ENCODE data around the gene FAIM2. TPM values are rescaled to one million over a fixed set of nuclear protein-coding genes. Genes with fewer than 3 reads are reported as not detected.

FAIM2 gene
- total RNA-seq, 1 experiment from 2014 or later = 0.22 TPM

DNA sequence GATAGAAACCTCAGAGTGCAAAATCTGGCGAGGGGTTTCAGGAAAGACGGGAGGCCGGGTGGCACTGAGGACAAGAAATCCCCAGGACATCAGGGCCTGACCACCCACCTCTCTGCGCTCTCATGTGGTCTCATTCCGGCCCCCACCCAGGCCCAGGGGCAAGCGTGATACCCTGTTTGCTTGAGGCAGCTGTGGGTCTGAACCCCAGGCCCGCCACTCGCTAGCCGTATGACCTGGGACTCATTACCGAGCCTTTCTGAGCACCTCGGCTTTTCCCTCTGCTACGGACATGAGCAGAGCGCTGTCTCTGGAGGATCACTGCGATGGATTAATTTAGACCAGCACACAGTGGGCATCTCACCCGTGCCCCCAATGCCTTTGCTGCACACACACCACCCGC is 35.3 kb downstream of the FAIM2 start:
- H3K36me3 Mint-ChIP-seq = no peaks in the 10 kb centered on the region

DNA sequence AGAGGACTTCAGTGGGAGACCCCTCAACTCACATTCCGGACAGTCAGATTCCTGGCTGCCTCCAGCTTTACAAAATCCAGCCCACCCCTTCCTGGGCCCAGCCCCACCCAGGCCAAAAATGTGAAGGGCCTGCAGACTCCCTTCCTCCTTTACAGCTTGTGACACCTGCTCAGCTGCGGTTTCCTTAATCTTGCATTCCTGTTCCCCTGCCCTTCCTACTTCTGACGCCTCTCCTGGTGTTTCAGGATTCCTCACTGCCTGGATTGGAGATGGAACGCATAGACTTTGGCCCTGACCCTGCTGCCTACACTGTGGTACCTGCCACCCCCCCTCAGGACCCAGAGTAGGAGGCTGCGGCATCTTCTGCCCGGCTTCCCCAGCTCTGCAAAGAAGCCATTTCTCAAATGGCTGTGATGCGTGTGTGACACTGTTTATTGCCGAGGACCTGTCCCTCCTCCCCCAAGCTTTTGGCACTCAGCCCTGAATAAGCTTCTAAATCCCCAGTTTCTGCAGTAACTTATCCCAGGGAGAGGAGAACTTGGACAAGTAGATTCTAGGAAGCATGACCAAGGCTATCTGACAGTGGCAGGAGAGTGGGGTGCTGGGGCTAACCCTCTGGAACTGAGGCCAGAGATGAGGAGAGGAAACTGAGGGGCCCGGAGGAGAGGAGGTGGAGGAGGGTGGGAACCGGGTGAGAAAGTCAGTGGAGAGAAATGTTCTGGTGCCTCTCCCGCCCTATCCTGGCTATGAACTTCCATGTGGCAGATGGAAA is 35.9 kb downstream of the FAIM2 start:
- no peaks in the 10 kb centered on the region for H3K36me3 Mint-ChIP-seq
- peaks cover 9% of the 10 kb centered on the region for H3K4me1 Mint-ChIP-seq
- CTCF ChIA-PET = interaction anchor here (0.5 to 9.5 kb wide), 46 partner anchors 9 to 573 kb away, joined by 3 to 99 read pairs (median 7); partner anchors contain the start of genes AQP2, AQP5, AQP6 and BCDIN3D
- H3K4me3 Mint-ChIP-seq = no peak overlapping the region
- H3K27me3 Mint-ChIP-seq (ENCODE audit: low read depth) = peaks cover 10% of the 10 kb centered on the region
- no peak; the same call in 1 of the 2 replicates for ATAC-seq
- no peak overlapping the region for H3K27ac Mint-ChIP-seq
- no peak for DNase-seq (ENCODE audit: low spot score)
- H3K9me3 Mint-ChIP-seq = no peaks in the 10 kb centered on the region
- TF ChIP-seq TCF7 (CRISPR knock-in tag; IDR thresholded peaks at IDR 0.05; ENCODE audit: low read depth) = no peak
- no peak for TF ChIP-seq ZNF219 (CRISPR knock-in tag; IDR thresholded peaks at IDR 0.05; ENCODE audit: borderline replicate concordance)
- POLR2A ChIA-PET = interaction anchor here (0.5 to 1.4 kb wide), 4 partner anchors 42 to 1716 kb away, joined by 3 to 4 read pairs (median 4); partner anchors contain the start of gene TMBIM6

More for the DNA sequence above, 35.3 kb downstream of the FAIM2 start:
- ChIA-PET CTCF (interaction anchor here (1.6 to 9.5 kb wide), 13 partner anchors 13 to 573 kb away, joined by 6 to 99 read pairs (median 12); partner anchors contain the start of gene PRPH), POLR2A (no interaction called here)
- Mint-ChIP-seq H3K27ac (no peak overlapping the region; the same call in 1 of the 2 replicates), H3K4me3 (no peak overlapping the region), H3K4me1 (peaks cover 9% of the 10 kb centered on the region), H3K9me3 (no peaks in the 10 kb centered on the region), H3K27me3 (ENCODE audit: low read depth) (peaks cover 10% of the 10 kb centered on the region)
- DNase-seq (ENCODE audit: low spot score) (no peak), ATAC-seq (no peak)
- TF ChIP-seq GTF2I (CRISPR knock-in tag; conservative IDR thresholded peaks at IDR 0.05) = no peak

DNA sequence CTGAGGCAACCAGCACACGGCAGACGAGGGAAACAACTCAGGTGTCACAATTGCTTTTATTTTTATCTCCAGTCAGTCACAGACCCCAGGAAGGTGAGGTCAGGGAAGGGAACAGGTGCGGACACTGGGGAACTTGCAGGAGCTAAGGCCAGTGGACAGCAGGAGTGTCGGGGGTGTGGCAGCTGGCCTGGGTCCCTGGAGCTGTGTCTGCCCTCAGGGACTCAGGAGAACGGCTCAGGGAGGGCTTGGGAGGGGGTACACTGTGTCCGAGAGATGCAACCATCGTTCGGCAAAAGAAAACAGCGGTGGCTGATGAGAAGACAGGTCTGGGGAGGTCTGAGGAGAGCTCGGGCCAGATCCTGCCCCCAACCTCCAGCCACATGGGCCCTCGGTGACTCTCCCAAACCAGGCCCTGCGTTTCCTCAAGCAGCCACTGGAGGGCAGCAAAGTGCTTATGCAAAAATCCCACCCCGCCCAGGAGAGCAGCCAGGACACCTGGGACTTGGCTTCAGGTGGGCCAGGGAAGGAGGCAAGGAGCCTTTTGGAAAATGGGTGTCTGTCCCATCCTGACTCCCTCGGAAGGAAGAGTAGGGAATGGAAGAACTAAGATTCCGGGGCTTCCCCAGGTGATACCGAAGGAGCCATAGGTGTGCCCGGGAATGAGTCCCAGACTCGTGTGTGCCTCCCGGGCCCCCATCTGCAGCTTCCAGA is 36.7 kb downstream of the FAIM2 start:
- Mint-ChIP-seq H3K4me3 (no peak overlapping the region), H3K27me3 (ENCODE audit: low read depth) (peaks cover 10% of the 10 kb centered on the region), H3K4me1 (peaks cover 9% of the 10 kb centered on the region), H3K9me3 (no peaks in the 10 kb centered on the region), H3K36me3 (no peaks in the 10 kb centered on the region), H3K27ac (no peak overlapping the region)
- ChIA-PET POLR2A (interaction anchor here (0.5 to 1.4 kb wide), 4 partner anchors 43 to 1715 kb away, joined by 3 to 4 read pairs (median 4); partner anchors contain the start of gene TMBIM6), CTCF (interaction anchor here (0.5 to 9.5 kb wide), 54 partner anchors 10 to 572 kb away, joined by 3 to 99 read pairs (median 6); partner anchors contain the start of genes AQP2, AQP5, AQP6 and BCDIN3D)
- ATAC-seq (peak; percentile 94), DNase-seq (ENCODE audit: low spot score) (peak; percentile 90)
- TF ChIP-seq, protein P1, sequence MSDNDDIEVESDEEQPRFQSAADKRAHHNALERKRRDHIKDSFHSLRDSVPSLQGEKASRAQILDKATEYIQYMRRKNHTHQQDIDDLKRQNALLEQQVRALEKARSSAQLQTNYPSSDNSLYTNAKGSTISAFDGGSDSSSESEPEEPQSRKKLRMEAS (CRISPR knock-in tag; IDR thresholded peaks at IDR 0.05) = 0 out of 2 replicates have a peak, but pooled peaks have one; percentile 31
- TF ChIP-seq, protein P2, sequence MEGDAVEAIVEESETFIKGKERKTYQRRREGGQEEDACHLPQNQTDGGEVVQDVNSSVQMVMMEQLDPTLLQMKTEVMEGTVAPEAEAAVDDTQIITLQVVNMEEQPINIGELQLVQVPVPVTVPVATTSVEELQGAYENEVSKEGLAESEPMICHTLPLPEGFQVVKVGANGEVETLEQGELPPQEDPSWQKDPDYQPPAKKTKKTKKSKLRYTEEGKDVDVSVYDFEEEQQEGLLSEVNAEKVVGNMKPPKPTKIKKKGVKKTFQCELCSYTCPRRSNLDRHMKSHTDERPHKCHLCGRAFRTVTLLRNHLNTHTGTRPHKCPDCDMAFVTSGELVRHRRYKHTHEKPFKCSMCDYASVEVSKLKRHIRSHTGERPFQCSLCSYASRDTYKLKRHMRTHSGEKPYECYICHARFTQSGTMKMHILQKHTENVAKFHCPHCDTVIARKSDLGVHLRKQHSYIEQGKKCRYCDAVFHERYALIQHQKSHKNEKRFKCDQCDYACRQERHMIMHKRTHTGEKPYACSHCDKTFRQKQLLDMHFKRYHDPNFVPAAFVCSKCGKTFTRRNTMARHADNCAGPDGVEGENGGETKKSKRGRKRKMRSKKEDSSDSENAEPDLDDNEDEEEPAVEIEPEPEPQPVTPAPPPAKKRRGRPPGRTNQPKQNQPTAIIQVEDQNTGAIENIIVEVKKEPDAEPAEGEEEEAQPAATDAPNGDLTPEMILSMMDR (IDR thresholded peaks at IDR 0.05) = peak; percentile 96
- no peak for TF ChIP-seq ZNF416 (CRISPR knock-in tag; IDR thresholded peaks at IDR 0.05)

DNA sequence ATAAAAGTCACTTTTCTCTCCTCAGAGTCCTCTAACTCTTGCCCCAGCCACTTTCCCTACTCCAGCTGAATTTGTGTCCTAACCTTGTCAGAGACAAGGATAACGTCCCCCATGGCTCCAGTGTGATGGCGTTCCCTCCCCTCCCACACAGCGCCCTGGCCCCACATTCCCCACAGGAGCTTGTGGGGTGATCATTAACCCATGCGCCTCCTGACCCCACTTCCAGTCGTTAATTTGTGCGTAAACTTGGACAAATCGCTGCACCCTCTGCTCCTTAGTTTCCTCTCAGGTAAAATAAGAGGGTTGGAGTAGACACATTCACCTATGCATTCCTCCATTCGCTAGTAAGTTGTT is 37.9 kb downstream of the FAIM2 start:
- DNase-seq (ENCODE audit: low spot score) (no peak), ATAC-seq (no peak)
- ChIA-PET POLR2A (no interaction called here), CTCF (interaction anchor here (0.6 to 9.5 kb wide), 5 partner anchors 20 to 205 kb away, joined by 3 to 99 read pairs (median 26); no protein-coding TSS in a partner anchor)
- peaks cover 10% of the 10 kb centered on the region for H3K27me3 Mint-ChIP-seq (ENCODE audit: low read depth)
- H3K27ac Mint-ChIP-seq = no peak overlapping the region
- peaks cover 9% of the 10 kb centered on the region for H3K4me1 Mint-ChIP-seq
- H3K4me3 Mint-ChIP-seq = no peak overlapping the region
- no peaks in the 10 kb centered on the region for H3K36me3 Mint-ChIP-seq
- no peaks in the 10 kb centered on the region for H3K9me3 Mint-ChIP-seq
- TF ChIP-seq TEAD4 (CRISPR knock-in tag; IDR thresholded peaks at IDR 0.05) = no peak
- no peak for TF ChIP-seq SOX15 (CRISPR knock-in tag; IDR thresholded peaks at IDR 0.05)
- TF ChIP-seq FOXP1 (CRISPR knock-in tag; IDR thresholded peaks at IDR 0.05; ENCODE audit: borderline replicate concordance) = no peak
- no peak for TF ChIP-seq NFYB (CRISPR knock-in tag; conservative IDR thresholded peaks at IDR 0.05; ENCODE audit: low read depth)
- TF ChIP-seq GTF2I (CRISPR knock-in tag; conservative IDR thresholded peaks at IDR 0.05) = no peak
- no peak for TF ChIP-seq TP53 (CRISPR knock-in tag; IDR thresholded peaks at IDR 0.05)
- TF ChIP-seq NR2C2 (CRISPR knock-in tag; IDR thresholded peaks at IDR 0.05) = no peak
- no peak for TF ChIP-seq TEAD1 (CRISPR knock-in tag; IDR thresholded peaks at IDR 0.05)
- TF ChIP-seq IRF2 (CRISPR knock-in tag; IDR thresholded peaks at IDR 0.05; ENCODE audit: borderline replicate concordance, low read depth) = no peak
- TF ChIP-seq, protein P3, sequence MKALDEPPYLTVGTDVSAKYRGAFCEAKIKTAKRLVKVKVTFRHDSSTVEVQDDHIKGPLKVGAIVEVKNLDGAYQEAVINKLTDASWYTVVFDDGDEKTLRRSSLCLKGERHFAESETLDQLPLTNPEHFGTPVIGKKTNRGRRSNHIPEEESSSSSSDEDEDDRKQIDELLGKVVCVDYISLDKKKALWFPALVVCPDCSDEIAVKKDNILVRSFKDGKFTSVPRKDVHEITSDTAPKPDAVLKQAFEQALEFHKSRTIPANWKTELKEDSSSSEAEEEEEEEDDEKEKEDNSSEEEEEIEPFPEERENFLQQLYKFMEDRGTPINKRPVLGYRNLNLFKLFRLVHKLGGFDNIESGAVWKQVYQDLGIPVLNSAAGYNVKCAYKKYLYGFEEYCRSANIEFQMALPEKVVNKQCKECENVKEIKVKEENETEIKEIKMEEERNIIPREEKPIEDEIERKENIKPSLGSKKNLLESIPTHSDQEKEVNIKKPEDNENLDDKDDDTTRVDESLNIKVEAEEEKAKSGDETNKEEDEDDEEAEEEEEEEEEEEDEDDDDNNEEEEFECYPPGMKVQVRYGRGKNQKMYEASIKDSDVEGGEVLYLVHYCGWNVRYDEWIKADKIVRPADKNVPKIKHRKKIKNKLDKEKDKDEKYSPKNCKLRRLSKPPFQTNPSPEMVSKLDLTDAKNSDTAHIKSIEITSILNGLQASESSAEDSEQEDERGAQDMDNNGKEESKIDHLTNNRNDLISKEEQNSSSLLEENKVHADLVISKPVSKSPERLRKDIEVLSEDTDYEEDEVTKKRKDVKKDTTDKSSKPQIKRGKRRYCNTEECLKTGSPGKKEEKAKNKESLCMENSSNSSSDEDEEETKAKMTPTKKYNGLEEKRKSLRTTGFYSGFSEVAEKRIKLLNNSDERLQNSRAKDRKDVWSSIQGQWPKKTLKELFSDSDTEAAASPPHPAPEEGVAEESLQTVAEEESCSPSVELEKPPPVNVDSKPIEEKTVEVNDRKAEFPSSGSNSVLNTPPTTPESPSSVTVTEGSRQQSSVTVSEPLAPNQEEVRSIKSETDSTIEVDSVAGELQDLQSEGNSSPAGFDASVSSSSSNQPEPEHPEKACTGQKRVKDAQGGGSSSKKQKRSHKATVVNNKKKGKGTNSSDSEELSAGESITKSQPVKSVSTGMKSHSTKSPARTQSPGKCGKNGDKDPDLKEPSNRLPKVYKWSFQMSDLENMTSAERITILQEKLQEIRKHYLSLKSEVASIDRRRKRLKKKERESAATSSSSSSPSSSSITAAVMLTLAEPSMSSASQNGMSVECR (CRISPR knock-in tag; IDR thresholded peaks at IDR 0.05; ENCODE audit: borderline replicate concordance) = no peak
- no peak for TF ChIP-seq EMX1 (CRISPR knock-in tag; IDR thresholded peaks at IDR 0.05)
- no peak for TF ChIP-seq ZNF317 (CRISPR knock-in tag; IDR thresholded peaks at IDR 0.05; ENCODE audit: borderline replicate concordance, low read depth)
- no peak for TF ChIP-seq NFE2L1 (CRISPR knock-in tag; IDR thresholded peaks at IDR 0.05)
- TF ChIP-seq, protein P1 (CRISPR knock-in tag; IDR thresholded peaks at IDR 0.05) = no peak
- TF ChIP-seq ZNF138 (CRISPR knock-in tag; conservative IDR thresholded peaks at IDR 0.05) = no peak
- no peak for TF ChIP-seq TCF7 (CRISPR knock-in tag; IDR thresholded peaks at IDR 0.05; ENCODE audit: low read depth)
